Skeletal muscle tissue (tissue), 4 donors: Measurements from ENCODE around the gene DPCD. TPM values are rescaled to one million over a fixed set of nuclear protein-coding genes. Genes with fewer than 3 reads are reported as not detected.

ENCODE experiments used
- H3K27ac ChIP-seq: one replicate; pipeline ENCODE4 v1.7.0; 2013; ENCODE audit warnings: mild to moderate bottlenecking, low read depth, low read length, inconsistent platforms
- H3K27me3 ChIP-seq, 3 donors: one replicate each; pipeline ENCODE4 v1.7.0; 2013; ENCODE audit warnings: low read length in 3 of 3; ENCODE audit not compliant: control insufficient read depth in 3 of 3, insufficient read depth in 3 of 3
- H3K36me3 ChIP-seq, 3 donors: one replicate each; pipeline ENCODE4 v1.7.0; 2013; ENCODE audit warnings: low read length in 3 of 3; ENCODE audit not compliant: control insufficient read depth in 3 of 3, insufficient read depth in 3 of 3
- H3K4me1 ChIP-seq, 3 donors: one replicate each; pipeline ENCODE4 v1.7.0; 2013; ENCODE audit warnings: low read length in 3 of 3, mild to moderate bottlenecking in 3 of 3; ENCODE audit not compliant: control insufficient read depth in 3 of 3, insufficient read depth in 3 of 3
- H3K4me3 ChIP-seq, 3 donors: one replicate each; pipeline ENCODE4 v1.7.0; 2013; ENCODE audit warnings: low read length in 3 of 3
- H3K9ac ChIP-seq, 3 donors: one replicate each; pipeline ENCODE4 v1.7.0; 2013; ENCODE audit warnings: low read length in 3 of 3, mild to moderate bottlenecking in 3 of 3, moderate library complexity in 2 of 3, low read depth in 1 of 3
- H3K9me3 ChIP-seq, 3 donors: one replicate each; pipeline ENCODE4 v1.7.0; 2013; ENCODE audit warnings: low read length in 3 of 3; ENCODE audit not compliant: control insufficient read depth in 3 of 3
- total RNA-seq: library from RNA; depleted of rRNA; stranded (reverse); fragments of >200 nt; gene quantifications from one replicate; pipeline ENCODE4 v1.2.3, GENCODE V29; 2014
- donor health status: Osteomylitis.

DPCD gene
- total RNA-seq, 1 donor from 2014 or later: 20.4 TPM

DNA sequence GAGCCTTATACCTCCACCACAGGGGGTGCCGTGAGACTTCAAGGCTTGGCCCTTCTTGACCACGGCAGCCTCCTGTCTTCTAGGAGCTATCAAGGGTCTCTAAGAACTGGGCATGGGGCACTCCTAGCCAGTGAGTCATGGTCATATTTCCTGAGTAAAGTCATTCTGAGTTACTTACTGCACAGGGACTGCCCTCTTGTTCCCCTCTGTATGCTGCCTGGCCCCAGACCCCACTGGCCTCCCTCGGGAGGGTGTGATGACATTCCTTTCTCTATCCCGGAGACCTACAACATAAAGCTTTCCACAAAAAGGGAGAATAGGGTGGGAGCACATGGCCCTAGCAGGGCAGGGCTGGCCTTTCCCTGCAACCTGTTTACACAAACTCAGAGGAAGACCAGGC lies 21.4 kb downstream of the DPCD start:
- Histone ChIP-seq H3K4me1 (no peaks in the 10 kb centered on the region), H3K9me3 (no peaks in the 10 kb centered on the region), H3K27me3 (no peaks in the 10 kb centered on the region)

GRCh38 chr10:101611096-101611905 lies 23.2 kb downstream of the DPCD start:
- H3K36me3 ChIP-seq: peaks cover 33 to 47% (median 45%) of the 10 kb centered on the region in 3 donors
- no peaks in the 10 kb centered on the region for H3K4me1 ChIP-seq
- H3K4me3 ChIP-seq: no peak overlapping the region
- no peaks in the 10 kb centered on the region for H3K27me3 ChIP-seq
- no peak overlapping the region for H3K27ac ChIP-seq
- no peak overlapping the region for H3K9ac ChIP-seq
- no peaks in the 10 kb centered on the region for H3K9me3 ChIP-seq

More for the DNA sequence above, 21.4 kb downstream of the DPCD start:
- H3K27ac ChIP-seq: no peak overlapping the region
- H3K4me3 ChIP-seq: no peak overlapping the region
- peaks cover 33 to 51% (median 47%) of the 10 kb centered on the region in 3 donors for H3K36me3 ChIP-seq
- no peak overlapping the region for H3K9ac ChIP-seq

DNA sequence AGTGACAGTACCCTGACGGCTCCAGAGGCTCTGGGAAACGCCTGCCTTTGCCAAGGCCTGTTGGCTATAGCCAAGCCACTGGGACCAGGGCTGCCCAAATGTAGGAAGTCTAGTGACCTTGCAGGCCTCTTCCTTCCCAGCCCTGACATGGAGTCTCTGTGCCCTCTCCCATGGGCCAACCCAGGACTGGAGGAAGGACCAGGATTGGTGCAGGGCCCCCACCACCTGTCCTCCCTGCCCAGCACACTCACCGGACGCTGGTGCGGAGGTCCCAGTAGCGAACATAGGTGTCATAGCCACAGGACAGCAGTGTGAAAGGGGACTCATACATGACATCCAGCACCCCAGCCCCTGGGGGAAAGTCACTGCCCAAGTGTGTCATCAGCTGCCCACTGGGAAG lies 24.0 kb downstream of the DPCD start:
- Histone ChIP-seq H3K4me1 (no peaks in the 10 kb centered on the region), H3K4me3 (no peak overlapping the region), H3K9me3 (no peaks in the 10 kb centered on the region), H3K27me3 (no peaks in the 10 kb centered on the region), H3K9ac (no peak overlapping the region), H3K36me3 (peaks cover 37 to 53% (median 42%) of the 10 kb centered on the region in 3 donors), H3K27ac (no peak overlapping the region)

- no peak overlapping the region for H3K4me3 ChIP-seq
- peaks cover 35 to 47% (median 41%) of the 10 kb centered on the region in 3 donors for H3K36me3 ChIP-seq
- no peaks in the 10 kb centered on the region for H3K4me1 ChIP-seq
- no peaks in the 10 kb centered on the region for H3K9me3 ChIP-seq
- no peak overlapping the region for H3K9ac ChIP-seq
- no peaks in the 10 kb centered on the region for H3K27me3 ChIP-seq
- H3K27ac ChIP-seq: no peak overlapping the region
Observed at GRCh38 chr10:101612872-101613271, 24.8 kb downstream of the DPCD start.

DNA sequence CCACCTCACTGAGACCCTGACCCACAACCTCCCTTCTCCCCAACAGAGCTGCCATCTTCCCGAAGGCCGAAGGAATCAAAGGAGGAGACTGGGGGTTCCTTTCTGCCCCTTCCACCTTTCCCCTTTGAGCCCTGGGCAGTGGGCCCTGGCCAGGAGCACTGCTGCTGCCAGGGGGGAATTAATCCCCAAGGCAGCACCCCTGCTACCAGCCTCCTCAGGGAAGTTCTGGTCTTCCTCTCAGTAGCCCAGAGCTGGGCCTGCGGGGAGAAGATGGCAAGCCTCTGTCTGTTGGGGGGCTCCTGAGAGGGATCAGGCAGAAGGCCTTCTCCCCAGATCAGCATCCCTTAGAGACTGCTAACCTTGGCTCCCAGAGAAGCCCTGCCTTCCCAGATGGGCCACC lies 25.5 kb downstream of the DPCD start:
- H3K36me3 ChIP-seq: peaks cover 37 to 41% (median 41%) of the 10 kb centered on the region in 3 donors
- no peaks in the 10 kb centered on the region for H3K4me1 ChIP-seq
- H3K9me3 ChIP-seq: no peaks in the 10 kb centered on the region
- H3K4me3 ChIP-seq: no peak overlapping the region
- H3K27me3 ChIP-seq: no peaks in the 10 kb centered on the region
- H3K27ac ChIP-seq: no peak overlapping the region
- no peak overlapping the region for H3K9ac ChIP-seq

- H3K4me1 ChIP-seq: no peaks in the 10 kb centered on the region
- peaks cover 30 to 34% (median 33%) of the 10 kb centered on the region in 3 donors for H3K36me3 ChIP-seq
- H3K4me3 ChIP-seq: no peak overlapping the region
- H3K9me3 ChIP-seq: no peaks in the 10 kb centered on the region
- no peak overlapping the region for H3K9ac ChIP-seq
- H3K27me3 ChIP-seq: no peaks in the 10 kb centered on the region
- H3K27ac ChIP-seq: no peak overlapping the region
Observed at GRCh38 chr10:101614663-101615524, 26.8 kb downstream of the DPCD start.

- Histone ChIP-seq H3K9me3 (no peaks in the 10 kb centered on the region), H3K27ac (no peak overlapping the region), H3K36me3 (peaks cover 26 to 30% (median 27%) of the 10 kb centered on the region in 3 donors), H3K9ac (no peak overlapping the region), H3K4me1 (no peaks in the 10 kb centered on the region), H3K27me3 (no peaks in the 10 kb centered on the region), H3K4me3 (no peak overlapping the region)
Observed at GRCh38 chr10:101615525-101616116, 27.5 kb downstream of the DPCD start.

- no peaks in the 10 kb centered on the region for H3K27me3 ChIP-seq
- H3K4me1 ChIP-seq: no peaks in the 10 kb centered on the region
- H3K36me3 ChIP-seq: peaks cover 18 to 23% (median 22%) of the 10 kb centered on the region in 3 donors
- H3K9me3 ChIP-seq: no peaks in the 10 kb centered on the region
- H3K4me3 ChIP-seq: no peak overlapping the region
- H3K27ac ChIP-seq: no peak overlapping the region
- H3K9ac ChIP-seq: no peak overlapping the region
Observed at GRCh38 chr10:101616415-101617101, 28.4 kb downstream of the DPCD start.

GRCh38 chr10:101617102-101617823 lies 29.1 kb downstream of the DPCD start:
- Histone ChIP-seq H3K9ac (no peak overlapping the region), H3K36me3 (peaks cover 11 to 16% (median 15%) of the 10 kb centered on the region in 3 donors)

More at GRCh38 chr10:101617102-101617823, 29.1 kb downstream of the DPCD start:
- no peak overlapping the region for H3K4me3 ChIP-seq
- H3K9me3 ChIP-seq: no peaks in the 10 kb centered on the region
- no peaks in the 10 kb centered on the region for H3K4me1 ChIP-seq
- no peak overlapping the region for H3K27ac ChIP-seq
- H3K27me3 ChIP-seq: no peaks in the 10 kb centered on the region
